ENCODE results near the gene TSHZ2.

TSHZ2 gene

GRCh38 chr20:53179749-53180148 lies 207.6 kb downstream of the TSHZ2 start:
- Histone ChIP-seq H3K36me3 (replicated peaks; ENCODE audit: low read depth, low read length) (no peaks in the 10 kb centered on the region), H4K20me1 (ENCODE audit: insufficient read depth, low read length) (no peaks in the 10 kb centered on the region), H3K9ac (ENCODE audit: low read length) (no peak overlapping the region), H3K4me1 (ENCODE audit: low read length) (no peaks in the 10 kb centered on the region), H3K27me3 (ENCODE audit: low read depth, low read length) (no peaks in the 10 kb centered on the region), H3K79me2 (ENCODE audit: low read length) (no peaks in the 10 kb centered on the region), H3K4me3 (ENCODE audit: low read length) (no peak overlapping the region), H3K4me2 (ENCODE audit: low read length) (no peak overlapping the region), H2AFZ (ENCODE audit: low read depth, low read length) (no peak overlapping the region), H3K27ac (ENCODE audit: low read length) (no peak overlapping the region), H3K9me3 (ENCODE audit: insufficient read depth, low read length) (no peaks in the 10 kb centered on the region)
- TF ChIP-seq EZH2phosphoT487 (IDR thresholded peaks at IDR 0.05; ENCODE audit: low read depth) = no peak
- TF ChIP-seq, protein P1, sequence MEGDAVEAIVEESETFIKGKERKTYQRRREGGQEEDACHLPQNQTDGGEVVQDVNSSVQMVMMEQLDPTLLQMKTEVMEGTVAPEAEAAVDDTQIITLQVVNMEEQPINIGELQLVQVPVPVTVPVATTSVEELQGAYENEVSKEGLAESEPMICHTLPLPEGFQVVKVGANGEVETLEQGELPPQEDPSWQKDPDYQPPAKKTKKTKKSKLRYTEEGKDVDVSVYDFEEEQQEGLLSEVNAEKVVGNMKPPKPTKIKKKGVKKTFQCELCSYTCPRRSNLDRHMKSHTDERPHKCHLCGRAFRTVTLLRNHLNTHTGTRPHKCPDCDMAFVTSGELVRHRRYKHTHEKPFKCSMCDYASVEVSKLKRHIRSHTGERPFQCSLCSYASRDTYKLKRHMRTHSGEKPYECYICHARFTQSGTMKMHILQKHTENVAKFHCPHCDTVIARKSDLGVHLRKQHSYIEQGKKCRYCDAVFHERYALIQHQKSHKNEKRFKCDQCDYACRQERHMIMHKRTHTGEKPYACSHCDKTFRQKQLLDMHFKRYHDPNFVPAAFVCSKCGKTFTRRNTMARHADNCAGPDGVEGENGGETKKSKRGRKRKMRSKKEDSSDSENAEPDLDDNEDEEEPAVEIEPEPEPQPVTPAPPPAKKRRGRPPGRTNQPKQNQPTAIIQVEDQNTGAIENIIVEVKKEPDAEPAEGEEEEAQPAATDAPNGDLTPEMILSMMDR (IDR thresholded peaks at IDR 0.05; ENCODE audit: low read depth, low read length) = no peak

GRCh38 chr20:53180928-53181362 lies 208.8 kb downstream of the TSHZ2 start:
- Histone ChIP-seq H3K9ac (ENCODE audit: low read length) (no peak overlapping the region), H3K4me1 (ENCODE audit: low read length) (no peaks in the 10 kb centered on the region), H3K9me3 (ENCODE audit: insufficient read depth, low read length) (no peaks in the 10 kb centered on the region), H3K27ac (ENCODE audit: low read length) (no peak overlapping the region), H4K20me1 (ENCODE audit: insufficient read depth, low read length) (no peaks in the 10 kb centered on the region), H2AFZ (ENCODE audit: low read depth, low read length) (no peak overlapping the region), H3K4me3 (ENCODE audit: low read length) (no peak overlapping the region), H3K27me3 (ENCODE audit: low read depth, low read length) (no peaks in the 10 kb centered on the region), H3K4me2 (ENCODE audit: low read length) (no peak overlapping the region), H3K79me2 (ENCODE audit: low read length) (no peaks in the 10 kb centered on the region), H3K36me3 (replicated peaks; ENCODE audit: low read depth, low read length) (no peaks in the 10 kb centered on the region)
- TF ChIP-seq EZH2phosphoT487 (IDR thresholded peaks at IDR 0.05; ENCODE audit: low read depth) = no peak
- TF ChIP-seq, protein P1 (IDR thresholded peaks at IDR 0.05; ENCODE audit: low read depth, low read length) = no peak

DNA sequence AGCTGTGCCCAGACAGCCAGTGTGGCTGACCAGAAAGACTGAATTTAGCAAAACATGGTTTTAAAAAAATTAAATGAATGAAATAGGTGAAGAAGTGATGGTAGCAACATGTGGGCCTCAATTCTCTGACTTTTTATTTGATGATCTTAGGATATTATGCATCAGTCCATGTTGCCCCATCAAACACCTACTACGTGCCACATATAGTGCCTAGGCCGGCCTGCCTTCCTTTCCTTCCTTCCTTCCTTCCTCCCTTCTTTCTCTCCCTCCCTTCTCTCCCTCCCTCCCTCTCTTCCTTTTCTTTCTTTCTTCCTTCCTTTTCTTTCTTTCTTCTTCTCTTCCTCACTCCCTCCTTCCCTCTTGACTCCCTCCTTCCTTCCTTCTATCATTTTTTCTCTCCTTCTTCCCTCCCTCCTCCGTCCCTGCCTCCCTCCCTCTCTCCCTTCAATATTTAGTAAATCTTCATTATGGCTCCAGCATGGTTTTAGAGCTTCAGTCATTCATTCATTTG lies 209.8 kb downstream of the TSHZ2 start:
- H4K20me1 ChIP-seq (ENCODE audit: insufficient read depth, low read length) = no peaks in the 10 kb centered on the region
- H3K79me2 ChIP-seq (ENCODE audit: low read length) = no peaks in the 10 kb centered on the region
- no peaks in the 10 kb centered on the region for H3K4me1 ChIP-seq (ENCODE audit: low read length)
- H3K9ac ChIP-seq (ENCODE audit: low read length) = no peak overlapping the region
- H3K4me3 ChIP-seq (ENCODE audit: low read length) = no peak overlapping the region
- H3K9me3 ChIP-seq (ENCODE audit: insufficient read depth, low read length) = no peaks in the 10 kb centered on the region
- H2AFZ ChIP-seq (ENCODE audit: low read depth, low read length) = no peak overlapping the region
- TF ChIP-seq EZH2phosphoT487 (IDR thresholded peaks at IDR 0.05; ENCODE audit: low read depth) = no peak
- TF ChIP-seq, protein P1 (IDR thresholded peaks at IDR 0.05; ENCODE audit: low read depth, low read length) = no peak
- no peaks in the 10 kb centered on the region for H3K36me3 ChIP-seq (replicated peaks; ENCODE audit: low read depth, low read length)
- no peak overlapping the region for H3K4me2 ChIP-seq (ENCODE audit: low read length)
- H3K27me3 ChIP-seq (ENCODE audit: low read depth, low read length) = no peaks in the 10 kb centered on the region
- no peak overlapping the region for H3K27ac ChIP-seq (ENCODE audit: low read length)

- no peaks in the 10 kb centered on the region for H3K79me2 ChIP-seq (ENCODE audit: low read length)
- peaks cover 8% of the 10 kb centered on the region for H3K4me1 ChIP-seq (ENCODE audit: low read length)
- H3K4me3 ChIP-seq (ENCODE audit: low read length) = no peak overlapping the region
- no peak overlapping the region for H3K9ac ChIP-seq (ENCODE audit: low read length)
- H2AFZ ChIP-seq (ENCODE audit: low read depth, low read length) = no peak overlapping the region
- no peaks in the 10 kb centered on the region for H3K27me3 ChIP-seq (ENCODE audit: low read depth, low read length)
- H3K4me2 ChIP-seq (ENCODE audit: low read length) = no peak overlapping the region
- no peaks in the 10 kb centered on the region for H3K36me3 ChIP-seq (replicated peaks; ENCODE audit: low read depth, low read length)
- no peaks in the 10 kb centered on the region for H3K9me3 ChIP-seq (ENCODE audit: insufficient read depth, low read length)
- H4K20me1 ChIP-seq (ENCODE audit: insufficient read depth, low read length) = no peaks in the 10 kb centered on the region
- TF ChIP-seq, protein P1 (IDR thresholded peaks at IDR 0.05; ENCODE audit: low read depth, low read length) = no peak
- TF ChIP-seq EZH2phosphoT487 (IDR thresholded peaks at IDR 0.05; ENCODE audit: low read depth) = no peak
- no peak overlapping the region for H3K27ac ChIP-seq (ENCODE audit: low read length)
Measured at GRCh38 chr20:53183181-53183580, 211.0 kb downstream of the TSHZ2 start.
